IPS-NIHi7 (cell line): ENCODE data around the gene PRKCB.
A peak's percentile ranks its signal among the peaks of the same experiment; 100 is the strongest.

Source experiments
- DNase-seq: peaks from one replicate; pipeline ENCODE4 v3.0.0; 2012; ENCODE audit warnings: mixed read lengths; ENCODE audit errors: extremely low spot score

PRKCB gene

GRCh38 chr16:23835390-23836077, at the start of gene PRKCB:
Gene PRKCB, plus strand, starts transcription at chr16:23835983.
- DNase-seq, result peak; percentile 99

GRCh38 chr16:23786964-23787561, 48.7 kb upstream of the PRKCB start:
- DNase-seq, result peak; percentile 45

GRCh38 chr16:23788685-23789084, 47.1 kb upstream of the PRKCB start:
- no peak for DNase-seq

GRCh38 chr16:23795378-23795777, 40.4 kb upstream of the PRKCB start:
- DNase-seq, result no peak

- no peak for DNase-seq
Measured at GRCh38 chr16:23796941-23797340, 38.8 kb upstream of the PRKCB start.

GRCh38 chr16:23801378-23801777, 34.4 kb upstream of the PRKCB start:
- DNase-seq, result peak; percentile 82

- DNase-seq, result no peak
Measured at GRCh38 chr16:23802776-23803175, 33.0 kb upstream of the PRKCB start.

- peak; percentile 81 for DNase-seq
Measured at GRCh38 chr16:23803591-23804123, 32.1 kb upstream of the PRKCB start.

- no peak for DNase-seq
Measured at GRCh38 chr16:23807028-23807427, 28.8 kb upstream of the PRKCB start.

GRCh38 chr16:23821467-23821866, 14.3 kb upstream of the PRKCB start:
- no peak for DNase-seq

GRCh38 chr16:23821875-23822688, 13.7 kb upstream of the PRKCB start:
- DNase-seq, result no peak

GRCh38 chr16:23823475-23824384, 12.1 kb upstream of the PRKCB start:
- no peak for DNase-seq

GRCh38 chr16:23824909-23825308, 10.9 kb upstream of the PRKCB start:
- no peak for DNase-seq

- no peak for DNase-seq
Measured at GRCh38 chr16:23826528-23827045, 9.2 kb upstream of the PRKCB start.

GRCh38 chr16:23827057-23827456, 8.7 kb upstream of the PRKCB start:
- DNase-seq, result no peak

GRCh38 chr16:23829454-23829853, 6.3 kb upstream of the PRKCB start:
- no peak for DNase-seq

GRCh38 chr16:23830276-23830675, 5.5 kb upstream of the PRKCB start:
- no peak for DNase-seq

- no peak for DNase-seq
Measured at GRCh38 chr16:23832882-23833281, 2.9 kb upstream of the PRKCB start.

GRCh38 chr16:23833504-23833903, 2.3 kb upstream of the PRKCB start:
- no peak for DNase-seq

GRCh38 chr16:23833960-23834685, 1.7 kb upstream of the PRKCB start:
- no peak for DNase-seq

- no peak for DNase-seq
Measured at GRCh38 chr16:23836078-23836403, 258 bp downstream of the PRKCB start.
